ENCODE results near the gene LCP2. TPM values are rescaled to one million over a fixed set of nuclear protein-coding genes. Genes with fewer than 3 reads are reported as not detected.

The LCP2 gene
- total and polyA plus RNA-seq, 10 of the 15 experiments (the other 5 are each of a cell fraction or from before 2014, with no cell fraction given): 8.0 to 50.5 (median 20.6) TPM

DNA sequence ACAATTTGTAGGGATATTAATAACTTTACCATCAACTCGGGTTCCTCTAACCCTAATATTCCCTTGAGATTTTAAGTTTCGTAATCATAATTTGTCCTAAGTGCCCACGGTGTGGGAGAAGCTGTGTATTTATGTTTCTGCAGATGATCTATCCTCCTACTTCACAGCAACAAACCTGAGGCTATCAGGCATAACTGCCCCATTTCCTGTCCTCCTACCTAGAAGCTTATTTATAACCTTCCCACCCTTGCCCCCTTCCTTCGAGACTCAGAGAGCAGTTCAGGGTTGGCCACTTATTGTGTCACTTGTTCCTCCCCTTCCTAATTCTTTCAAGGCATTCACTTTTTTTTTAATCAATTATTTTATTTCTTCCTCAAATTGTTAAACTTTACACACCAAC is 29.6 kb upstream of the LCP2 start (continued):
- TF ChIP-seq, protein P1, sequence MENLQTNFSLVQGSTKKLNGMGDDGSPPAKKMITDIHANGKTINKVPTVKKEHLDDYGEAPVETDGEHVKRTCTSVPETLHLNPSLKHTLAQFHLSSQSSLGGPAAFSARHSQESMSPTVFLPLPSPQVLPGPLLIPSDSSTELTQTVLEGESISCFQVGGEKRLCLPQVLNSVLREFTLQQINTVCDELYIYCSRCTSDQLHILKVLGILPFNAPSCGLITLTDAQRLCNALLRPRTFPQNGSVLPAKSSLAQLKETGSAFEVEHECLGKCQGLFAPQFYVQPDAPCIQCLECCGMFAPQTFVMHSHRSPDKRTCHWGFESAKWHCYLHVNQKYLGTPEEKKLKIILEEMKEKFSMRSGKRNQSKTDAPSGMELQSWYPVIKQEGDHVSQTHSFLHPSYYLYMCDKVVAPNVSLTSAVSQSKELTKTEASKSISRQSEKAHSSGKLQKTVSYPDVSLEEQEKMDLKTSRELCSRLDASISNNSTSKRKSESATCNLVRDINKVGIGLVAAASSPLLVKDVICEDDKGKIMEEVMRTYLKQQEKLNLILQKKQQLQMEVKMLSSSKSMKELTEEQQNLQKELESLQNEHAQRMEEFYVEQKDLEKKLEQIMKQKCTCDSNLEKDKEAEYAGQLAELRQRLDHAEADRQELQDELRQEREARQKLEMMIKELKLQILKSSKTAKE (IDR thresholded peaks at IDR 0.05; ENCODE audit: low read depth, poor library complexity, severe bottlenecking): no peak
- TF ChIP-seq SMC3 (IDR thresholded peaks at IDR 0.05; ENCODE audit: borderline replicate concordance, low read length): no peak
- TF ChIP-seq ZBED1 (IDR thresholded peaks at IDR 0.05; ENCODE audit: borderline replicate concordance): no peak; the same call in 1 of the 2 replicates
- no peak for TF ChIP-seq KAT2A (conservative IDR thresholded peaks at IDR 0.05; ENCODE audit: control insufficient read depth, low read depth, low read length)
- TF ChIP-seq, protein P2, sequence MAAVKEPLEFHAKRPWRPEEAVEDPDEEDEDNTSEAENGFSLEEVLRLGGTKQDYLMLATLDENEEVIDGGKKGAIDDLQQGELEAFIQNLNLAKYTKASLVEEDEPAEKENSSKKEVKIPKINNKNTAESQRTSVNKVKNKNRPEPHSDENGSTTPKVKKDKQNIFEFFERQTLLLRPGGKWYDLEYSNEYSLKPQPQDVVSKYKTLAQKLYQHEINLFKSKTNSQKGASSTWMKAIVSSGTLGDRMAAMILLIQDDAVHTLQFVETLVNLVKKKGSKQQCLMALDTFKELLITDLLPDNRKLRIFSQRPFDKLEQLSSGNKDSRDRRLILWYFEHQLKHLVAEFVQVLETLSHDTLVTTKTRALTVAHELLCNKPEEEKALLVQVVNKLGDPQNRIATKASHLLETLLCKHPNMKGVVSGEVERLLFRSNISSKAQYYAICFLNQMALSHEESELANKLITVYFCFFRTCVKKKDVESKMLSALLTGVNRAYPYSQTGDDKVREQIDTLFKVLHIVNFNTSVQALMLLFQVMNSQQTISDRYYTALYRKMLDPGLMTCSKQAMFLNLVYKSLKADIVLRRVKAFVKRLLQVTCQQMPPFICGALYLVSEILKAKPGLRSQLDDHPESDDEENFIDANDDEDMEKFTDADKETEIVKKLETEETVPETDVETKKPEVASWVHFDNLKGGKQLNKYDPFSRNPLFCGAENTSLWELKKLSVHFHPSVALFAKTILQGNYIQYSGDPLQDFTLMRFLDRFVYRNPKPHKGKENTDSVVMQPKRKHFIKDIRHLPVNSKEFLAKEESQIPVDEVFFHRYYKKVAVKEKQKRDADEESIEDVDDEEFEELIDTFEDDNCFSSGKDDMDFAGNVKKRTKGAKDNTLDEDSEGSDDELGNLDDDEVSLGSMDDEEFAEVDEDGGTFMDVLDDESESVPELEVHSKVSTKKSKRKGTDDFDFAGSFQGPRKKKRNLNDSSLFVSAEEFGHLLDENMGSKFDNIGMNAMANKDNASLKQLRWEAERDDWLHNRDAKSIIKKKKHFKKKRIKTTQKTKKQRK (IDR thresholded peaks at IDR 0.05; ENCODE audit: low read depth, low read length): no peak
- no peak for TF ChIP-seq ETV6 (conservative IDR thresholded peaks at IDR 0.05 in 1 of 2, IDR thresholded peaks at IDR 0.05 in 1 of 2; ENCODE audit: borderline replicate concordance in 1 of 2, low read depth in 1 of 2)
- 0 out of 2 replicates have a peak, but pooled peaks have one; percentile 20 for TF ChIP-seq DPF2 (IDR thresholded peaks at IDR 0.05)
- no peak for TF ChIP-seq SIN3A (IDR thresholded peaks at IDR 0.05; ENCODE audit: low read depth, low read length)
- TF ChIP-seq POLR2AphosphoS2 (IDR thresholded peaks at IDR 0.05; ENCODE audit: low read depth, low read length): no peak
- TF ChIP-seq KDM1A (IDR thresholded peaks at IDR 0.05; ENCODE audit: borderline replicate concordance): no peak
- TF ChIP-seq, protein P3, sequence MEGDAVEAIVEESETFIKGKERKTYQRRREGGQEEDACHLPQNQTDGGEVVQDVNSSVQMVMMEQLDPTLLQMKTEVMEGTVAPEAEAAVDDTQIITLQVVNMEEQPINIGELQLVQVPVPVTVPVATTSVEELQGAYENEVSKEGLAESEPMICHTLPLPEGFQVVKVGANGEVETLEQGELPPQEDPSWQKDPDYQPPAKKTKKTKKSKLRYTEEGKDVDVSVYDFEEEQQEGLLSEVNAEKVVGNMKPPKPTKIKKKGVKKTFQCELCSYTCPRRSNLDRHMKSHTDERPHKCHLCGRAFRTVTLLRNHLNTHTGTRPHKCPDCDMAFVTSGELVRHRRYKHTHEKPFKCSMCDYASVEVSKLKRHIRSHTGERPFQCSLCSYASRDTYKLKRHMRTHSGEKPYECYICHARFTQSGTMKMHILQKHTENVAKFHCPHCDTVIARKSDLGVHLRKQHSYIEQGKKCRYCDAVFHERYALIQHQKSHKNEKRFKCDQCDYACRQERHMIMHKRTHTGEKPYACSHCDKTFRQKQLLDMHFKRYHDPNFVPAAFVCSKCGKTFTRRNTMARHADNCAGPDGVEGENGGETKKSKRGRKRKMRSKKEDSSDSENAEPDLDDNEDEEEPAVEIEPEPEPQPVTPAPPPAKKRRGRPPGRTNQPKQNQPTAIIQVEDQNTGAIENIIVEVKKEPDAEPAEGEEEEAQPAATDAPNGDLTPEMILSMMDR (IDR thresholded peaks at IDR 0.05 in 2 of 3, conservative IDR thresholded peaks at IDR 0.05 in 1 of 3; ENCODE audit: control insufficient read depth in 2 of 3, extremely low read depth in 1 of 3, insufficient read depth in 1 of 3, low read depth in 3 of 3, low read length in 3 of 3): no peak
- TF ChIP-seq SUZ12 (IDR thresholded peaks at IDR 0.05; ENCODE audit: unreplicated experiment): no peak
- TF ChIP-seq, protein P4, sequence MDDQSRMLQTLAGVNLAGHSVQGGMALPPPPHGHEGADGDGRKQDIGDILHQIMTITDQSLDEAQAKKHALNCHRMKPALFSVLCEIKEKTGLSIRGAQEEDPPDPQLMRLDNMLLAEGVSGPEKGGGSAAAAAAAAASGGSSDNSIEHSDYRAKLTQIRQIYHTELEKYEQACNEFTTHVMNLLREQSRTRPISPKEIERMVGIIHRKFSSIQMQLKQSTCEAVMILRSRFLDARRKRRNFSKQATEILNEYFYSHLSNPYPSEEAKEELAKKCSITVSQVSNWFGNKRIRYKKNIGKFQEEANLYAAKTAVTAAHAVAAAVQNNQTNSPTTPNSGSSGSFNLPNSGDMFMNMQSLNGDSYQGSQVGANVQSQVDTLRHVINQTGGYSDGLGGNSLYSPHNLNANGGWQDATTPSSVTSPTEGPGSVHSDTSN (IDR thresholded peaks at IDR 0.05; ENCODE audit: insufficient replicate concordance, low read depth, low read length): no peak
- TF ChIP-seq POU2F2 (IDR thresholded peaks at IDR 0.05; ENCODE audit: borderline replicate concordance, low read depth, low read length): no peak
- TF ChIP-seq, protein P5, sequence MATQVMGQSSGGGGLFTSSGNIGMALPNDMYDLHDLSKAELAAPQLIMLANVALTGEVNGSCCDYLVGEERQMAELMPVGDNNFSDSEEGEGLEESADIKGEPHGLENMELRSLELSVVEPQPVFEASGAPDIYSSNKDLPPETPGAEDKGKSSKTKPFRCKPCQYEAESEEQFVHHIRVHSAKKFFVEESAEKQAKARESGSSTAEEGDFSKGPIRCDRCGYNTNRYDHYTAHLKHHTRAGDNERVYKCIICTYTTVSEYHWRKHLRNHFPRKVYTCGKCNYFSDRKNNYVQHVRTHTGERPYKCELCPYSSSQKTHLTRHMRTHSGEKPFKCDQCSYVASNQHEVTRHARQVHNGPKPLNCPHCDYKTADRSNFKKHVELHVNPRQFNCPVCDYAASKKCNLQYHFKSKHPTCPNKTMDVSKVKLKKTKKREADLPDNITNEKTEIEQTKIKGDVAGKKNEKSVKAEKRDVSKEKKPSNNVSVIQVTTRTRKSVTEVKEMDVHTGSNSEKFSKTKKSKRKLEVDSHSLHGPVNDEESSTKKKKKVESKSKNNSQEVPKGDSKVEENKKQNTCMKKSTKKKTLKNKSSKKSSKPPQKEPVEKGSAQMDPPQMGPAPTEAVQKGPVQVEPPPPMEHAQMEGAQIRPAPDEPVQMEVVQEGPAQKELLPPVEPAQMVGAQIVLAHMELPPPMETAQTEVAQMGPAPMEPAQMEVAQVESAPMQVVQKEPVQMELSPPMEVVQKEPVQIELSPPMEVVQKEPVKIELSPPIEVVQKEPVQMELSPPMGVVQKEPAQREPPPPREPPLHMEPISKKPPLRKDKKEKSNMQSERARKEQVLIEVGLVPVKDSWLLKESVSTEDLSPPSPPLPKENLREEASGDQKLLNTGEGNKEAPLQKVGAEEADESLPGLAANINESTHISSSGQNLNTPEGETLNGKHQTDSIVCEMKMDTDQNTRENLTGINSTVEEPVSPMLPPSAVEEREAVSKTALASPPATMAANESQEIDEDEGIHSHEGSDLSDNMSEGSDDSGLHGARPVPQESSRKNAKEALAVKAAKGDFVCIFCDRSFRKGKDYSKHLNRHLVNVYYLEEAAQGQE (IDR thresholded peaks at IDR 0.05; ENCODE audit: low read depth, low read length): no peak
- no peak for TF ChIP-seq GATAD2B (conservative IDR thresholded peaks at IDR 0.05; ENCODE audit: low read depth)
- TF ChIP-seq ZZZ3 (IDR thresholded peaks at IDR 0.05; ENCODE audit: control insufficient read depth, insufficient read length, low read depth): no peak
